Effector CD4-positive, alpha-beta T cell (primary cell): ENCODE results near the gene MAG.
"Not testable (repeated sequence)": the region's sequence is repeated elsewhere in the genome, so short reads cannot be mapped to it uniquely, and the experiment has no call there.

Source experiments
- DNase-seq: peaks from one replicate; pipeline ENCODE4 v3.0.0-alpha.2; 2020

Gene MAG

DNA sequence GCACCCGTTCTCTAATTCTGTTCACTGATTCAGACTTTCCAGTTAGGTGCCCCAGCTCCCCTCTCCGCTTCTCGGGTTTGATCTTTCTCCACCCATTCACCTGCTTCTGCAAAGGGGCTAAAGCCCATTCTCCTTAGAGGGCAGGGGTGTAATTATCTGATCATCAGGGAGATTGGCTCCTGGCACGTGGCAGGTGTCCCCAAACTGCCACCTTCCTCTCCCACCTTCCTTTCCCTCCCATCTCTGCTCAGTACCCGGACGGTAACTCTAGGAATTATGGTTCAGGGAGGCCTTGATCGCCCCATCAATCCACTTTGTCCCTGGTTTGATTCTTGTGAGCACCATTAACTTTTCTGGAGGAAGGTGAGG is 56.0 kb downstream of the MAG start:
- no peak for DNase-seq

DNA sequence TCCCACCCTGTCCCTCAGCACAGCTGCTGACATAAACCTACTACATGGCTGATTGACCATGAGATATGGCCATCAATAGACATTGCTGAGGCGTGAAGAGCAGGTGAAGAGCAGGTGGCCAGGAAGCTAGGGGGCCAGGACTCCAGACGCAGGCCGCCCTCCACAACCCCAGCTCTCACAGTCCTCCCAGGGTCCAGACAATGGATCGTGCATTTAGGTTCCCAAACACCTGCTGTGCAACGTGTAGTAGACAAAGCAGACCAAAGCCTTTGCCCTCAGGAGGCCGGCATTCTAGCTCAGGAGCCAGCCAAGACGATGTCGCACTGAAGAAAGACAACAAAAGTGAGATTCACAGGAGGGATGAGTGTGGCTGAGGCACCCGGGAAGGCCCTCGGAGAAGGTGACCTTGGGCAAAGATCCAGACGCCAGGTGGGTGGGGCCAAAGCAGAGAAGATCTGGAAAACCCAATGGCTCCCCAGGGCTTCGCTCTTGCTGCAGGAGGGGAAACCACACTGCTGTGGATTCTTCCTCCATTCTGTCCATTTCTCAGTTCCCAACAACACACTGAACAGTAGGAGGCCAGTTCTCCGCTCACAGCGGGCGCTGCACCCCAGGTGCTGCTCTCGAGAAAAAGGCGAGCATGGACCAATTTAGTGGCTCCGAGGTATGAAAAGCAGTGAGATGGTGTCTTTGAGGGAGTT is 57.1 kb downstream of the MAG start:
- no peak for DNase-seq

DNA sequence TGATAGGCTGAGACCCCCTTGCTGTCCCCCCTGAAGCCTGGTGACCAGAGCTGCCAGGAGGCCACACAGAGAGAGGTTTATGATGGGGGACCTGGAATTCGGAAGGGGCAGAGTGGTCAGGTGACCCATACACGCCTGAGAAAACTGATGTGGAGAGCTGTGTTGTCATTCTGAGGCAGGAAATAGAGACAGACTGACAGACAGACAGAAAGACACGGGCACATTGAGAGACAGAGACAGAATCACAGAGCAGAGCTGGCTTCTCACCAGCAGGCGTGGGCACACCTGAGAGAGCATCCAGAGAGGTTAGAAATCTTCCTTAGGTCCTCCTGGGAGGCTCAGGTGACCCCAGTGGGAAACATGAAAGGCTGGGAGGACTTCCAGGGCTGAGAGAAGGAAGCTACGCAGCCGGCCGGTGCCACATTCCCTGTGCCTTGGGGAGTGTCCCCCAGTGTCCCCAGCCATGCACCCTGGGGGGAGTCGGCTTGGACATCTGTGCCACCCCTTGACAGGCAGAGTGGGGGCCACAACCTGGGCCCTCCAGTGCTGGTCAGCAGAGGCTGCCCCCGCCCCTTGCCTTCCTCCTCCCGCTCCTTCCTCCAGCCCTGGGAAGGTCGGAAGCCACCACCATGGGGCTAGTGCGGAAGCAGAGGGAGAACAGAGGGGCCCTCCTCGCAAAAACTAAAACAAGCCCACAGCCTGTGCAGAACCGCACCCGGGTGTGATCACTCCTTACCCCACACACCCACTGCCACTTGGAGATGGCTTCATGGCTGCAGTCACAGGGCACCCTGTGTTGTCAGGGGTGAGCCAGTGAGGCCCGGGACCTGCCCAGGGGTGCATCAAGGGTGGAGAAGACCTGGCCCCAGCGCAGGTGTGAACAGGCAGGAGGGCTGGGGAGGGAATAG is 57.9 kb downstream of the MAG start:
- no peak for DNase-seq

DNA sequence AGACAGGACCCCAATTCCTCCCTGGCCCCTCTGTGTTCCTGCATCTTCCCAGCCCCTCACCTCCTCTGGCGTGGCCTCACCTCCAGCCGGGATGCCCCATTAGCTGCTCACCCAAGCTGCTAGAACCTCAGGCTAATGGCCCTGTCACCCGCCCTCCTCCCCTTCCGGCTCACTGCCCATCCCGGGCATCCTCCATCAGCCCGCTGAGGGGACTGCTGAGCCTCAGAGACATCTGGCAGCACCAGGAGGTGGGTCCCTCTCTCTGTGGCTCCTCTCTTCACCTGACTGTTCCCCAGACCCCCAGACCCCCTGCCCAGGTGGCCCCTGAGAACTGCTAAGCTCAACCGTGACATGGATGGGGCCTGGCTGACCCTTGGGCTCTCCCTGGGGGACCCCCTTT is 58.6 kb downstream of the MAG start:
- no peak for DNase-seq

DNA sequence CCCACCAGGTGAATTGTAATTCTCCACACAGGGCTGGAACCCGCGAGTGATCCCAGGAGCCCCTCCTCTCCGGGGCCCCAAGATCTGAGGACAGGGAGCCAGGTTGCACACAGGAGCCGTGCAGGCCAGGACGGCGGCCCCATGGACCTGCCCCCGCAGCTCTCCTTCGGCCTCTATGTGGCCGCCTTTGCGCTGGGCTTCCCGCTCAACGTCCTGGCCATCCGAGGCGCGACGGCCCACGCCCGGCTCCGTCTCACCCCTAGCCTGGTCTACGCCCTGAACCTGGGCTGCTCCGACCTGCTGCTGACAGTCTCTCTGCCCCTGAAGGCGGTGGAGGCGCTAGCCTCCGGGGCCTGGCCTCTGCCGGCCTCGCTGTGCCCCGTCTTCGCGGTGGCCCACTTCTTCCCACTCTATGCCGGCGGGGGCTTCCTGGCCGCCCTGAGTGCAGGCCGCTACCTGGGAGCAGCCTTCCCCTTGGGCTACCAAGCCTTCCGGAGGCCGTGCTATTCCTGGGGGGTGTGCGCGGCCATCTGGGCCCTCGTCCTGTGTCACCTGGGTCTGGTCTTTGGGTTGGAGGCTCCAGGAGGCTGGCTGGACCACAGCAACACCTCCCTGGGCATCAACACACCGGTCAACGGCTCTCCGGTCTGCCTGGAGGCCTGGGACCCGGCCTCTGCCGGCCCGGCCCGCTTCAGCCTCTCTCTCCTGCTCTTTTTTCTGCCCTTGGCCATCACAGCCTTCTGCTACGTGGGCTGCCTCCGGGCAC is 59.6 kb downstream of the MAG start:
- no peak for DNase-seq

DNA sequence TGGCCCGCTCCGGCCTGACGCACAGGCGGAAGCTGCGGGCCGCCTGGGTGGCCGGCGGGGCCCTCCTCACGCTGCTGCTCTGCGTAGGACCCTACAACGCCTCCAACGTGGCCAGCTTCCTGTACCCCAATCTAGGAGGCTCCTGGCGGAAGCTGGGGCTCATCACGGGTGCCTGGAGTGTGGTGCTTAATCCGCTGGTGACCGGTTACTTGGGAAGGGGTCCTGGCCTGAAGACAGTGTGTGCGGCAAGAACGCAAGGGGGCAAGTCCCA is 60.2 kb downstream of the MAG start:
- no peak for DNase-seq

DNA sequence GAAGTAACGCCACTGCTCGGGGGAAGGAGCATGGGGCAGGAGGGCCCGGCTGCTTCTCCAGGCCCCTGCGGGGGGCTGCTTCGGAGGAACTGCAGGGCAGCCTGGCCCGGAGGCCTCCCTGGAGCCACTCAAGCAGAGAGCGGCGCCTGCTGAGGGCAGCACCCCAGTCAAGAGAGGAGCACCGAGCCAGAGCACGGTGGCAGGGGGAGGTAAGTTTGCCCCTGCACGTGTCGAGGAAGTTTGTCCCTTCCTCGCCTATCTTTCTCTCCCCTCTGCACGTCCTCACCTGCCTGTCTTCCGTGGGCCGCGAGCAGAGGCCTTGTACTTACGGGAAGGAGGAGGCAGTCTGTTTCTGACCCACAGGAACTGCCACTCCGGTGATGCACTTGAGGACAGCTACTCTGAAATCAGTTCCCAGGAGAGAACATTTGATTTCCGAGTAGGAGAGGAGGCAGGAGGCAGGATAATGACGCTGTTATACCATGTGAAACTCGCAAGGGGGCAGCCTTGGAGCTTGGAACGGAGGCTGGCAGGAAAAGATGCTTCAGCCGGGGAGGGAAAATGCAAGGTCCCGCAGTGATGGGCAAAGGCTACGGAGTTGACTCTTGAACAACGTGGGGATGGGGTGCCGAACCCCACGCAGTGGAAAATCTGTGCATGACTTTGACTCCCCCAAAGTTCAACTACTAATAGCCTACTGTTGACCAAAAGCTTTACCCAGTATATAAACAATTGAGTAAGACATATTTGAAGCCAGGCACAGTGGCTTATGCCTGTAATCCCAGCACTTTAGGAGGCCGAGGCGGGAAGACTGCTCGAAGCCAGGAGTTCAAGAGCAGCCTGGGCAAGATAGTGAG is 60.7 kb downstream of the MAG start:
- peak; percentile 57 for DNase-seq

DNA sequence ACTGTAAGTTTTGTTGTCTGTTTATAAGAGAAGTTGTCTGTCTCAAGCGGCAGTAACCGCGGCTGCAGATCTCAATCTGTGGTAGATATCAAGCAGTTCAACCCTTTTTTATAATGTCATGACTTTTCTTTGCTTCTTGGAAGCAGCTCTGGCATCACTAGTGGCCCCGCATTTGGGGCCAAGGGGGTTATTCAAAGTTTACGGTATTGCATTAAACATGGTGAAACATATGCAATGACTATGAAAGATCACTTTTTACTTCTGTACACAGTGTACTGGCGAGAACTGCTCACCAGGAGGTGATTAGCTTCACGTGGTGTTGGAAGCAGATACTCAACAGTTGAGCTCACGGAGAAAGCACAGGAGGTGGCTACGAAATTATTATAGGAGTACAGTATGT is 61.7 kb downstream of the MAG start:
- DNase-seq, result no peak

DNA sequence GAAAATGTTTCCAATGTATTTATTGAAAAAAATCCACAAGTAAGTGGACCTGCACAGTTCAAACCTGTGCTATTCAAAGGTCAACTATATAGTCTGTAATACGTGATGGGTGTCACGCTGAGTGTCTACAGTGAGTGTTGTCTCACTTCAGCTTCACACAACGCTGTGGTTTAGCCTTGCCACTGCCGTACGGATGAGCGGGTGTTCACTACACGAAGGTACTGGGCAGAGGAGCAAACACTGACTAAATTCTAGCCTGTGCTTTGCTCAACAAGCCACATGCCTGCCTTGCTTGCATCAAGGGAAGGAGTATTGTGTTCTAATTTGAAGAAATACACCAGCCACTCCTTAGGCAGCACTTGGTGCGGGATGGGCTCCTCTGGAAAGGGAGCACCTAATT is 62.9 kb downstream of the MAG start:
- no peak for DNase-seq

DNA sequence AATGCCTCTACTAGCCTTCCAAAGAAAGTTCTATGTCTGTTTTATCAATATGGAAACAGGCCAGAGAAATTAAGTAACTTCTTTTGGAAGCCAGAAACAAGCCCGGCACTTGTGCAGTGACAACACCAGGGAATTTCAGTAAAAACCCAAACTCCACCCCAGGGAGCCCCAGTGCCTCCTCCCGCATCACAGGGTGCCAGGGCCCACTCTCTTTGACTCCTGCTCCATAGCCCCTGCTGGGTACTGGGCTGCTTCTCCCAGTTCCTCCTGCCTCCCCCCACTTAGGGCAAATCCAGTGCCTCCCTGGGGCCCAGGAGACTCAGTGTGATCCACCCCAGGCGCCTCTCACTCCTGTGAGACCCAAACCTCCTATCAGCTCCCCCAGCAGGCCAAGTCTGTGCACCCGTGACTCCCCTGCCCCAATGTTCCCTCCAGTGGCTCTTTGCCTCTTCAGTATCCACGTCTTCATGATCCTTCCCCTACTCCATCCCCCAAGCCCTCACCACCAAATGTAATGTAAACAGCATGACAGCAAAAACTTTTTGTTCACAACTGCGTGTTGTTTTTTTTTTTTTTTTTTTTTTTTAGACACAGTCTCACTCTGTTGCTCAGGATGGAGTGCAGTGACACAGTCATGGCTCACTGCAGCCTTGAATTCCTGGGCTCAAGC is 64.0 kb downstream of the MAG start:
- no peak for DNase-seq

DNA sequence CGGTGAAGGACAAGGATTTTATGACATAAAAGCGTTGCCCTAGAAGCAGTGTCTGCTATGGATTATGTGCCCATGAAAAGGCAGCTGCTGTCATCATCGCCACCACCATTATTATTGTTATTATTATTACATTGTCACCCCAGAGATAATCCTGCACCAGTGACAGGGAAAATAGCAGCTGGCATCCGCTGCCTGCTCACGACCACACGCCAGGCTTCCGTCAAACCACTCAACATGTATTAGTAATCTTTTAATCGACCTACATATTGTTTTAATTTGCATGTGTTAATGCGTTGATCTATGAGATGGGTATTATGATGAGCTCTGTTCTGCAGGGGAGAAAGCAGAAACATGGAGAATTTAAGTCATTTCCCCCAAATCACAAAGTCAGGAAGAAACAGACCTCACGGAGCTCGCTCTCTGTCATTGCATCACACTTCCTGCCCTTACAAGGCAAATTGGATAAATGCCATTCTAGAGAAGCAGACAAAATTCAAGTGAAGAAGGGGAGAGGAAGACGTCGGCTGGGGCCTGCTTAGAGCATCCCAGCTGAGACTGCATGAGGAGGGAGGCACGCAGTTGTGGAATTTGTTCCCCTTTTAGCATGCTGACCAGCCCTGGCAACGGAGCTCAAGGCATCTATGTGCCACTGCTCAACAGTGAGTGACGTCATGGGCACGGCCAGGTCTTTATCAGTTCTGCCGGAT is 66.1 kb downstream of the MAG start, which contains the start of gene FFAR3:
Gene FFAR3 (plus strand): TSS at position 594 of the 707 bp plus-strand sequence. CDS start 431 bp downstream, outside the sequence.
- no peak for DNase-seq

DNA sequence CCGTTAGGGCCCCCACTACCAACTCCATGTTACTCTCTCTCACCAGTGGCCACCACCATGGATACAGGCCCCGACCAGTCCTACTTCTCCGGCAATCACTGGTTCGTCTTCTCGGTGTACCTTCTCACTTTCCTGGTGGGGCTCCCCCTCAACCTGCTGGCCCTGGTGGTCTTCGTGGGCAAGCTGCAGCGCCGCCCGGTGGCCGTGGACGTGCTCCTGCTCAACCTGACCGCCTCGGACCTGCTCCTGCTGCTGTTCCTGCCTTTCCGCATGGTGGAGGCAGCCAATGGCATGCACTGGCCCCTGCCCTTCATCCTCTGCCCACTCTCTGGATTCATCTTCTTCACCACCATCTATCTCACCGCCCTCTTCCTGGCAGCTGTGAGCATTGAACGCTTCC is 66.9 kb downstream of the MAG start:
- not testable (repeated sequence) for DNase-seq

DNA sequence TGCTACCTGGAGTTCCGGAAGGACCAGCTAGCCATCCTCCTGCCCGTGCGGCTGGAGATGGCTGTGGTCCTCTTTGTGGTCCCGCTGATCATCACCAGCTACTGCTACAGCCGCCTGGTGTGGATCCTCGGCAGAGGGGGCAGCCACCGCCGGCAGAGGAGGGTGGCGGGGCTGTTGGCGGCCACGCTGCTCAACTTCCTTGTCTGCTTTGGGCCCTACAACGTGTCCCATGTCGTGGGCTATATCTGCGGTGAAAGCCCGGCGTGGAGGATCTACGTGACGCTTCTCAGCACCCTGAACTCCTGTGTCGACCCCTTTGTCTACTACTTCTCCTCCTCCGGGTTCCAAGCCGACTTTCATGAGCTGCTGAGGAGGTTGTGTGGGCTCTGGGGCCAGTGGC is 67.4 kb downstream of the MAG start:
- DNase-seq, result not testable (repeated sequence)

DNA sequence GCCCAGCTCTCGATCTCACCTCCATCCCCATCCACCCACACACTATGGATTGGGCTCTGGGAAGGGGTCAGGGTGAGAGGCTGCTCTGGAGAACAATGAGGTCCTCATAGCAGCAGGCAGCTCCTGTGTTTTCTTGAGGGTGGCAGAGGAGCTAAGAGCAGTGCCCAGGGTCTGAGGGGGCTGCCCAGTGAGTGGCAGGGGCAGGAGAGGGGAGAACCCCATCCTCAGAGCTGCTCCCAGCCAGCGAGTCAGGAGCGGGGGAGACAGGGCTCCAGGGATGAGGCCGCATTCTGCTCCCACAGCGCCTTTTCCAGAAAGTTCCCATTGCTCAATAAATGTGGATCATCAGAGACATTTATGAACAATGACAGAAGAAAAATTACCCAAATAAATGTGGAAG is 68.1 kb downstream of the MAG start:
- DNase-seq, result not testable (repeated sequence)

DNA sequence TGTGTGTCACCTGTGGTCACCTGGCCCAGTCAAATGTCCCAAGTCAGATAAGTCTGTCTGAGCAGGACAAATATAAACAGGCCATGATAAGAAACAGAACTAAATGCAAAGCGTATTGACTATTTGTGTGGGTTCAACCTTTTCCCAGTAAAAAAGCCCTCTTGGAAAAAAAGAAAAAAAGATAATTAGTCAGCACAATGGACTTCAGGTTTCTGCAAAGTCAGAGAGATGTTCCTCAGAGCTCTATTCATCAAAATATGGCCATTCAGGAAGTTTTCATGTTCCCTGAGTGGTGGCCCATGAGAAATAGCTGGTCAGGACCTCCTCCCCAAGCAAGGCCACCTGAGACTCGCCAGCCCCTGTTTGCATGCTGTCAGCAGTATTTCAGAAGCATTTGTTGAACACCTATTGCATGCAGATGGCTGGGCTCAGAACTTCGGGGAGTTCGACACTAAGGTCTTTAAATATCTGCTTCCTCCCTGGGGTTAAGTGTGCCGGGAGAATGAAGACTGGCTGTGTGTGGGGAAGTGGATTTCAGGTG is 69.0 kb downstream of the MAG start:
- no peak for DNase-seq

DNA sequence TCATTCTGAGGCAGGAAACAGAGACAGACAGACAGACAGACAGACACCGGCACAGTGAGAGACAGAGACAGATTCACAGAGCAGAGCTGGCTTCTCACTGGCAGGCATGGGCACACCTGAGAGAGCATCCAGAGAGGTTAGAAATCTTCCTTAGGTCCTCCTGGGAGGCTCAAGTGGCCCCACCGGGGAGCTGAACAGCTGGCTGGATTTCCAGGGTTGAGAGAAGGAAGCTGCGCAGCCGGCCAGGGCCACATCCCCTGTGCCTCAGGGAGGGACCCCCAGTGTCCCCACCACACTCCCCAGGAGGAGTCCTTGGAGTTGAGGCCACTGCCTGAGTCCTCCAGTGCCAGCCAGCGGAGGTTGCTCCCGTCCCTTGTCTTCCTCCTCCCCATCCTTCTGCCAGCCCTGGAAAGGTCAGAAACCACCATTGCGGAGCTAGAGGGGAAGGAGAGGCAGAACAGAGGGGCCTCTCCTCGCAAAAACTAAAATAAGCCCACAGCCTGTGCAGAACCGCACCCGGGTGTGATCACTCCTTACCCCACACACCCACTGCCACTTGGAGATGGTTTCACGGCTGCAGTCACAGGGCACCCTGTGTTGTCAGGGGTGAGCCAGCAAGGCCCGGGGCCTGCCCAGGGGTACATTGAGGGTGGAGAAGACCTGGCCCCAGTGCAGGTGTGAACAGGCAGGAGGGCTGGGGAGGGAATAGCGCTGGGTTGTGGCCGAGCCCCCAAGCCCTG is 70.5 kb downstream of the MAG start:
- no peak for DNase-seq

DNA sequence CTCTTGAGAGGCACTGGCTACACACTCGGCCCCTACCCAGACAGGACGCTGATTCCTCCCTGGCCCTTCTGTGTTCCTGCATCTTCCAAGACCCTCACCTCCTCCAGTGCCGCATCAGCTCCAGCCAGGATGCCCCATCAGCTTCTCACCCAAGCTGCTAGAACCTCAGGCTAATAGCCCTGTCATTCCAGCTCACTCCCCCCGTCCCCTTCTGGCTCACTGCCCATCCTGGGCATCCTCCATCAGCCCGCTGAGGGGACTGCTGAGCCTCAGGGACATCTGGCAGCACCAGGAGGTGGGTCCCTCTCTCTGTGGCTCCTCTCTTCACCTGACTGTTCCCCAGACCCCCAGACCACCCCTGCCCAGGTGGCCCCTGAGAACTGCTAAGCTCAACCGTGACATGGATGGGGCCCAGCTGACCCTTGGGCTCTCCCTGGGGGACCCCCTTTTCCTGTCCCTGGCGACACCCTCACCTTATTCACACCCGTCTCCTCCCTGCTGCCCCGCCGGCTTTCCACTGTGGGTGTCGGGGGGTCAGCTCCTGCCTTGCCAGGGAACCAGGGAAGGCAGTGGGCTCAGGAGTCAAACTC is 71.1 kb downstream of the MAG start:
- DNase-seq, result no peak
